Sigmoid colon (tissue), 4 donors: Measurements from ENCODE around the gene PTCH1.

Experiments
- POLR2A ChIP-seq, 2 donors: fragments of 450-650 bp; IDR thresholded peaks; one replicate each; pipeline ENCODE4 v1.6.1; 2016; ENCODE audit warnings: antibody characterized with exemption in 2 of 2, mild to moderate bottlenecking in 2 of 2, moderate library complexity in 2 of 2
- POLR2AphosphoS5 ChIP-seq, 4 donors: sonication (generic); formaldehyde crosslinking; IDR thresholded peaks; one replicate each; pipeline ENCODE4 v1.6.1; 2017; ENCODE audit warnings: antibody characterized with exemption in 4 of 4
- TF ChIP-seq, protein P1 (sequence below), 4 experiments: fragments of 450-650 bp in 3 of 4; fragments of 200-600 bp in 1 of 4; IDR thresholded peaks; one replicate each; pipeline ENCODE4 v1.5.1; 2016 to 2019; ENCODE audit warnings: antibody characterized with exemption in 4 of 4, mild to moderate bottlenecking in 3 of 4, moderate library complexity in 2 of 4

DNA sequence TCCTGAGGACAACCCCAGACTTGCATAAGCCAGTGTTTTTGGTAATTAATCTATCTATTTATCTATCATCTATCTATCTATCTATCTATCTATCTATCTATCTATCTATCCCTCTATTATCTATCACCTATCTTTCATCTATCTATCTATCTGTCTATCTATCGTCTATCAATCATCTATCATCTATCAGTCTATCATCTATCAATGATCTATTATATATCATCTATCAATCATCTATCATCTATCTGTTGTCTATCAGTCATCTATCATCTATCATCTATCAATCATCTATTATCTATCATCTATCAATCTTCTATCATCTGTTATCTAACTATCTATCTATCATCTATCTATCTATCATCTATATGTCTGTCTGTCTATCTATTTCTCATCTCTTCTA lies 85.5 kb downstream of the PTCH1 start:
- TF ChIP-seq, protein P1, sequence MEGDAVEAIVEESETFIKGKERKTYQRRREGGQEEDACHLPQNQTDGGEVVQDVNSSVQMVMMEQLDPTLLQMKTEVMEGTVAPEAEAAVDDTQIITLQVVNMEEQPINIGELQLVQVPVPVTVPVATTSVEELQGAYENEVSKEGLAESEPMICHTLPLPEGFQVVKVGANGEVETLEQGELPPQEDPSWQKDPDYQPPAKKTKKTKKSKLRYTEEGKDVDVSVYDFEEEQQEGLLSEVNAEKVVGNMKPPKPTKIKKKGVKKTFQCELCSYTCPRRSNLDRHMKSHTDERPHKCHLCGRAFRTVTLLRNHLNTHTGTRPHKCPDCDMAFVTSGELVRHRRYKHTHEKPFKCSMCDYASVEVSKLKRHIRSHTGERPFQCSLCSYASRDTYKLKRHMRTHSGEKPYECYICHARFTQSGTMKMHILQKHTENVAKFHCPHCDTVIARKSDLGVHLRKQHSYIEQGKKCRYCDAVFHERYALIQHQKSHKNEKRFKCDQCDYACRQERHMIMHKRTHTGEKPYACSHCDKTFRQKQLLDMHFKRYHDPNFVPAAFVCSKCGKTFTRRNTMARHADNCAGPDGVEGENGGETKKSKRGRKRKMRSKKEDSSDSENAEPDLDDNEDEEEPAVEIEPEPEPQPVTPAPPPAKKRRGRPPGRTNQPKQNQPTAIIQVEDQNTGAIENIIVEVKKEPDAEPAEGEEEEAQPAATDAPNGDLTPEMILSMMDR (IDR thresholded peaks at IDR 0.05), result no peak
- no peak for TF ChIP-seq POLR2A (IDR thresholded peaks at IDR 0.05)
- no peak for TF ChIP-seq POLR2AphosphoS5 (IDR thresholded peaks at IDR 0.05)
